ENCODE measurements around the gene CAB39L.
A peak's percentile ranks its signal among the peaks of the same experiment; 100 is the strongest.

Gene CAB39L

DNA sequence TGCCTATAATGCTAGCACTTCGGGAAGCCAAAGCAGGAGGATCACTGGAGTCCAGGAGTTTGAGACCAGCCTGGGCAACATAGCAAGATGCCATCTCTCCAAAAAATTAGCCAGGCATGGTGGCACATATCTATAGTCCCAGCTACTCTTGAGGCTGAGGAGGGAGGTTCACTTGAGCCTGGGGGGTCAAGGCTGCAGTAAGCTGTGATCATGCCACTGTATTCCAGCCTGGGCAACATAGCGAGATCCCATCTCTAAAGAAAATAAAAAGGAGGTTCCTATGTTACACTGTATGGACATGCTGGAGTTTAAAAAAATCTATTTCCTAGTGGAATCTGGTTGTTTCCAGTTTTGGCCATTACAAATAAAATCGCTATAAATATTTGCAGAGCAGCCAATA, 2.6 kb downstream of the CAB39L start:
- DNase-seq: no peak

DNA sequence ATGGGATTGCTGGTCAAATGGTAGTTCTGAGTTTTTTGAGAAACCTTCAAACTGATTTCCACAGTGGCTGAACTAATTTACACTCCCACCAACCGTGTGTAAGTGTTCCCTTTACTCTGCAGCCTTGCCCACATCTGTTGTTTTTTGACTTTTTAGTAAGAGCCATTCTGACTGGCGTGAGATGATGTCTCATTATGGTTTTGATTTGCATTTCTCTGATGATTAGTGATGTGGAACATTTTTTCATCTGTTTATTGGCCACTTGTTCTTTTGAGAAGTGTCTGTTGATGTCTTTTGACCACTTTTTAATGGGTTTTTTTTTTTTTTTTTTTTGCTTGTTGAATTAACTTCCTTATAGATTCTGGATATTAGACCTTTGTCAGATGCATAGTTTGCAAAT, 4.3 kb downstream of the CAB39L start:
- no peak for DNase-seq

GRCh38 chr13:49437705-49438104, 6.2 kb downstream of the CAB39L start:
- DNase-seq: no peak

- no peak for DNase-seq
These were observed 7.0 kb downstream of the CAB39L start for GRCh38 chr13:49436890-49437289.

DNA sequence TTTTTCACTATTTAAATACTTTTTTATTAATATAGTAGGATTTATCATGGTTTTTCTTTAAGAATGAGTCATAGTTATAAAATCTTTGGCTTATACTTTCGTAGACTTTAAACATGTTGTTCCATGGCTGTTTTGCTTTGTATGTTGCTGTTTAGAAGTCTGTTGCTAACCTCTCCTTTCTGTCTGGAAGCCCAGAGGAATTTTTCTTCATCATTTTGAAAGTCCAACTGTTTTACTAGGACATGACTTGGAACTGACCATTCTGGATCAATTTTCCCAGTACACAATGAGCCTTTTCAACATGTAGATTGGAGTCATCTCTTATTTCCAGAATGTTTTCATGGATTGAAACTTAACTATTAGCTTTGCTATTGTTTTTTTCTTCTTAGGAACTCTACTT, 7.9 kb downstream of the CAB39L start:
- no peak for DNase-seq

GRCh38 chr13:49429121-49429520, 14.7 kb downstream of the CAB39L start:
- no peak for DNase-seq

GRCh38 chr13:49428041-49428763, 15.7 kb downstream of the CAB39L start:
- no peak for DNase-seq

GRCh38 chr13:49424011-49424560, 19.8 kb downstream of the CAB39L start:
- no peak for DNase-seq

DNA sequence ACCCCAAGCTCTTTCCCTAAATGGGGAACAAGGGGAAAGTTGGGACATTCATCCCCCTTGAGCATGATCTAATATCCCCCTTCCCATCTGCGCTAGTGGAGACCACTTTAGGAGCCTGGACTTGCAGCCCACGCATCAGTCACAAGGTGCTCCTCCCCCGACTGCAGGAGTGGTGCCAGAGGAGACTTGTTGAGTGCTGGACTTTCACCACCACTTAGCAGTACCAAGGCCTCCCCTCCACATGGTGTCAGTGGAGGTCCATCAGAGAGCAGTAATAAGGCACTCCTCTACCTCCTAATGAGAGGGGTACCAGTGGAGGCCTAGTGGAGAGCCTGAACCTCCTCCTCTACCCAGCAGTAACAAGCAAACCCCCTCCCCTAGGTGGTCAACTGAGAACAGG, 22.5 kb downstream of the CAB39L start:
- peak; percentile 37 for DNase-seq

GRCh38 chr13:49419276-49419675, 24.6 kb downstream of the CAB39L start:
- no peak for DNase-seq

DNA sequence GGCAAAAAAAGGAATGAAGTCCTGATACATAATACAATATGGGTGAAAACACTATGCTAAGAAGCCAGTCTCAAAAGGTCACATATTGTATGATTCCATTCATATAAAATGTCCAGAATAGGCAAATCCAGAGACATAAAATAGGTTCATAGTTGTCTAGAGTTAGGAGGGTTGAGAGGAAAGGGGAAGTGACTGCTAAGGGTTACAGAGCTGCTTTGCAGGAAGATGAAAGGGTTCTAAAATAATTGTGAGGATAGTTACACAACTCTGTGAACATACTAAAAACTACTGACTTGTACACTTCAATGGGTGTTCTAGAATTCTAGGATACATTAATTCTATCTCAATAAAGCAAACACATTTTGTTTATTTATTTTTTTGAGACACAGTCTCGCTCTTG, 25.7 kb downstream of the CAB39L start:
- no peak for DNase-seq

GRCh38 chr13:49417161-49417560, 26.7 kb downstream of the CAB39L start:
- no peak for DNase-seq

DNA sequence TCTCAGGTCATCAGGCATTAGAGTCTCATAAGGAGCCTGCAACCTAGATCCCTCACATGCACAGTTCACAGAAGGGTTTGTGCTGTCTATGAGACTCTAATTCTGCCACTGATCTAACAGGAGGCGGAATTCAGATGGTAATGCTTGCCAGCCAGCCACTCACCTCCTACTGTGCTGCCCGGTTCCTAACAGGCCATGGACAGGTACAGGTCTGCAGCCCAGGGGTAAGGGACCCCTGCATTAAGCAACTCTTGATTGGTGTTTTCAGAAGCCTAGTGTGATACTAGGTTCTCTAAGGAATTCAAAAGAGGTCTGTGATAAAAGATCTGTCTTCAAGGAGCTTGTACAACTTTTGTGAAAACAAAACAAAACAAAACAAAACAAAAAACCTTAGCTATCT, 31.1 kb downstream of the CAB39L start:
- no peak for DNase-seq

GRCh38 chr13:49411353-49411752, 32.5 kb downstream of the CAB39L start:
- no peak for DNase-seq

DNA sequence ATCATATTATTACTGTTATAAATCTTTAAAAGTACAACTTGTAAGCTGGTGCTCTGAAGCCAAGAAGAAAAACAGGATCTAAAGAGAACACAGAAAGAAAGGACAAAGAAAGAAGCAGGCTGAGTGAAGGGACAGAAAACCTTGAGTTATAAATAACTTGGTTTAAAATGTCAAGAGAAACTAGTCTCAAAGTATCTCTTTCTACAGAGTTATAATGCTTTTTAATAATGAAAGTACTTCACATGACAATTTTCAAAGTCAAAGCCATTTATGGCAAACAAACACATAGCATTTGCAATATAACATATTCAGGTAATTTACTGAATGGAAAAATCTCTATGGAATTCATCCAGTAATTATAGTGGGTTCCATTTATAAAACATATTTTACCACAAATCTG, 33.4 kb downstream of the CAB39L start:
- no peak for DNase-seq

DNA sequence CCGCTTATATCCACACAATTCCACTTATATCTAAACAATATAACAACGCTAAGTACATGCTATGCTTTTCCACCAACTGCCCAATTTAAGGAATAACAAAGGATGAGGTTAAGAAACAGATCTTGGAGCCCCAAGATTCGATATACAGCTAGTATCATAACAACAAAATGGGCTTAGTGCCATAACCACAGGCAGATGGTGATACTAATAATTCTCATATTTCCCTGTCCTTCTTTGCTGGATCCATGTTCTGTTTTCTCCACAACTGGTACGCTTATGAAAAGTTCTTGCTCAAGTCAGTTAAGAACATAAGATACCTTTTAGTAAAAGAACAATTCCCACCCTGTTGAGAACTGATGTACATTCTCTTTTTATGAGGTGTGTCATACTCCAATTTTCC, 33.9 kb downstream of the CAB39L start:
- no peak for DNase-seq

DNA sequence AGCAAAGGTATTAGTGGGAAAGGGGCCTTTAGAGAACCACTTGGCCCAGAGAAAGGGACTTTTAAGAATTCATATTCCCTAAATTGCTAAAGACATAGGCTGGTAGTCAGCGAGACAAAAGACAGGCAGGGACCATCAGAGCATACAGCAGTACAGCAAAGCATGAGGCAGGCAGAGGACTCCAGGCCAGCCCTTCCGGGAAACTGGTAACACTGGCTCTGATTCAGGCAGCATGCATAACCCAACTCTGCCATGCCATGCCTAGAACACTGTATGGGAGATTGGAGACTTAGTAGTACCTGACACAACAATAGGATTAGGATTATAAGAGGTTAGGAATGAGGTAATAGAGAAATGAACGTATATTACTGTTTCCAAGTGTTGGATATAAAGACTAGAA, 34.9 kb downstream of the CAB39L start:
- no peak for DNase-seq

GRCh38 chr13:49407936-49408335, 35.9 kb downstream of the CAB39L start:
- DNase-seq: no peak

DNA sequence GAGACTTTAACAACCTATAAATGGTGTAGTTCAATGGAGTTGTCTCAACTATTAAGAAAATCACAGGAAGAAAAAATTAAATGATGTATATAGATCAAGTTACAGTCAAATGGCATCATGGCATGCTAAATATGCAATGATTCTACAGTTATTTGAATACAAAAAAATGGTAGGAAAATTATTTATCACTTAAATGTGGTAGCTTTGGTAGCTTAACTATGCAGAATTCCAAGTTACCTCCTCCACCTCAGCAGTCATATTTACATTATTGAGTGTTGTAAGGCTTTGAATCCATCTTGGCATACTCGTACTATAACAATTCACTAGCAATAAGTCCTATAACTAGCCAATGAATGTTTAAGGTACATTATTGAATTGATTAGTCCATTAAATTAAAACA, 36.8 kb downstream of the CAB39L start:
- DNase-seq: no peak

DNA sequence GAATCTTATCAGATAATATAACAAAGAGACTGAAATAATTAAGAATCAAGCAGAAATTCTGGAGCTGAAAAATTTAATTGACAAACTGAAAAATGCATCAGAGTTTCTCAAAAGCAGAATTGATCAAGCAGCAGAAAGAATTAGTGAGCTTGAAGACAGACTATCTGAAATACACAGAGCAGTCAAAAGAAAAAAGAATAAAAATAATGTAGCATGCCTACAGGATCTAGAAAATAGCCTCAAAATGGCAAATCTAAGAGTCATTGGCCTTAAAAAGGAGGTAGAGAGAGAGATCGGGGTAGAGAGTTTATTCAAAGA, 39.2 kb downstream of the CAB39L start:
- DNase-seq: no peak

DNA sequence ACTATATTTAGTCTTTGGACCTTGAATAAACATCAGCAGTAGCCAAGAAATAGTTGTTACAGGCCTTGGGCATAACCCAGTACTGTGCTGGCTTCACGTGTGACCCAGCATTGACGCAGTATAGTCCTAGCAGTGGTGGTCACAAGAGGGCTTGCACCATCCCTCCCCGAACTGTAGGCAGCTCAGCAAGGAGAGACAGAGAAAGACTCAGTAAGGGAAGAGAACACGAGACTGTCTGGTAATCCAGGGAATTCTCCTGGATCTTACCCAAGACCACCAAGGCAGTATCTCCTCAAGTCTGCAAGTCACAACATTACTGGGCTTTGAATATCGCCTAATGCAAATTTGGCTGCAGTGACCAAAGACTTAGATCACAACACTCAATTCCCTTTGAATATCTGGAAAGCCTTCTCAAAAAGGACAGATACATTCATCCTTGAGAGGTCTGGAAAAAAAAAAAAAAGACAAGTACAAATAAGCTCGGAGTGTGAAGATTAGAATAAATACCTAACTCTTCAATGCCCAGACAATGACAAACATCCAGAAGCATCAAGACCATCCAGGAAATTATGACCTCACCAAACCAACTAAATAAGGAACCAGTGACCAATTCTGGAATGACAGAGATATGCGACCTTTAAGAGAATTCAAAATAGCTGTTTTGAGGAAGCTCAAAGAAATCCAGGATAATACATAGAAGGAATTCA, 39.7 kb downstream of the CAB39L start:
- no peak for DNase-seq

DNA sequence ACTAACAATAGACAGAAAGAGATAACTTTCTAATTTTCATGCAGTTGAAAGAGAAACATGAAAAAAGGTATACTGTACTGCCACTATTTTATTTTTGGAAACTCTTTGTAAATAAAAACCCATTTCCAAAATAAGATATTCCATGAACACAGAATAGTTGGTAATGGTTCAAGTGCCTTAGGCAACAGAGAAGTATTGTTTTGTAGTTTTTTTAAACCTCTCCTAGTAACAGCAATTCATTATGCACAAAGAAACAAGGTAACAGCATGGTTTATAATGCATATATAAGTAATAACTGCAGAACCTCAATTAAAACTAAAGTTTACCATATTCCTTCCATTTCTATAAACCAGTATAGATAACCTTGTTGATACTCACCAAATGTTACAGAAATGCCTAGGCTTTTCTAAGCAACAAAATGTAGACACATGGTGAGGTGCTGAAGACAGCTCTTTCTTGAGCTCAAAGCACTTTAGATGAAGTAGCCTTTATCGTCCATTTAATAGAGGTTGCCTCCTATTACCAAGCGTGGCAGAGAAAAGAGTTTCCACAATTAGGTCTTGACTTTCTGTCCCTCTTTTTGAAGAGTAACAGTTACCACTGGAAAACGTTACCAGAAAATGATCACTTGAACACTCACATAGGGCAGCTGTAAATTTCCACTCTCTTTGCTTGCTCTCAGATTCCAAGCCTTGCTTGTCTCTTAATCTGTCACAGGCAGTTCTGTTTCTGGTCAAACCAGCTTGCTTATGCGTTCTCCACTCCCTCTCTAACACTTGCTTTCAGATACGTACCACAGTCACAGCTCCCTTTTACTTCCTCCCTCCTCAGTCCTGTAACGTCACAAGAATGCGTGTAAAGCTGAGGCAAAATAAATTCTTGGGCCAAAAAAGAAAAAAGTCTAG, 42.9 kb downstream of the CAB39L start:
- DNase-seq: no peak

- no peak for DNase-seq
These were observed 43.9 kb downstream of the CAB39L start for GRCh38 chr13:49399801-49400472.
